ENCODE data around the gene AHDC1.
"Not testable (repeated sequence)": the region's sequence is repeated elsewhere in the genome, so short reads cannot be mapped to it uniquely, and the experiment has no call there.

AHDC1 gene, protein sequence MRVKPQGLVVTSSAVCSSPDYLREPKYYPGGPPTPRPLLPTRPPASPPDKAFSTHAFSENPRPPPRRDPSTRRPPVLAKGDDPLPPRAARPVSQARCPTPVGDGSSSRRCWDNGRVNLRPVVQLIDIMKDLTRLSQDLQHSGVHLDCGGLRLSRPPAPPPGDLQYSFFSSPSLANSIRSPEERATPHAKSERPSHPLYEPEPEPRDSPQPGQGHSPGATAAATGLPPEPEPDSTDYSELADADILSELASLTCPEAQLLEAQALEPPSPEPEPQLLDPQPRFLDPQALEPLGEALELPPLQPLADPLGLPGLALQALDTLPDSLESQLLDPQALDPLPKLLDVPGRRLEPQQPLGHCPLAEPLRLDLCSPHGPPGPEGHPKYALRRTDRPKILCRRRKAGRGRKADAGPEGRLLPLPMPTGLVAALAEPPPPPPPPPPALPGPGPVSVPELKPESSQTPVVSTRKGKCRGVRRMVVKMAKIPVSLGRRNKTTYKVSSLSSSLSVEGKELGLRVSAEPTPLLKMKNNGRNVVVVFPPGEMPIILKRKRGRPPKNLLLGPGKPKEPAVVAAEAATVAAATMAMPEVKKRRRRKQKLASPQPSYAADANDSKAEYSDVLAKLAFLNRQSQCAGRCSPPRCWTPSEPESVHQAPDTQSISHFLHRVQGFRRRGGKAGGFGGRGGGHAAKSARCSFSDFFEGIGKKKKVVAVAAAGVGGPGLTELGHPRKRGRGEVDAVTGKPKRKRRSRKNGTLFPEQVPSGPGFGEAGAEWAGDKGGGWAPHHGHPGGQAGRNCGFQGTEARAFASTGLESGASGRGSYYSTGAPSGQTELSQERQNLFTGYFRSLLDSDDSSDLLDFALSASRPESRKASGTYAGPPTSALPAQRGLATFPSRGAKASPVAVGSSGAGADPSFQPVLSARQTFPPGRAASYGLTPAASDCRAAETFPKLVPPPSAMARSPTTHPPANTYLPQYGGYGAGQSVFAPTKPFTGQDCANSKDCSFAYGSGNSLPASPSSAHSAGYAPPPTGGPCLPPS (N-terminal part only)

DNA sequence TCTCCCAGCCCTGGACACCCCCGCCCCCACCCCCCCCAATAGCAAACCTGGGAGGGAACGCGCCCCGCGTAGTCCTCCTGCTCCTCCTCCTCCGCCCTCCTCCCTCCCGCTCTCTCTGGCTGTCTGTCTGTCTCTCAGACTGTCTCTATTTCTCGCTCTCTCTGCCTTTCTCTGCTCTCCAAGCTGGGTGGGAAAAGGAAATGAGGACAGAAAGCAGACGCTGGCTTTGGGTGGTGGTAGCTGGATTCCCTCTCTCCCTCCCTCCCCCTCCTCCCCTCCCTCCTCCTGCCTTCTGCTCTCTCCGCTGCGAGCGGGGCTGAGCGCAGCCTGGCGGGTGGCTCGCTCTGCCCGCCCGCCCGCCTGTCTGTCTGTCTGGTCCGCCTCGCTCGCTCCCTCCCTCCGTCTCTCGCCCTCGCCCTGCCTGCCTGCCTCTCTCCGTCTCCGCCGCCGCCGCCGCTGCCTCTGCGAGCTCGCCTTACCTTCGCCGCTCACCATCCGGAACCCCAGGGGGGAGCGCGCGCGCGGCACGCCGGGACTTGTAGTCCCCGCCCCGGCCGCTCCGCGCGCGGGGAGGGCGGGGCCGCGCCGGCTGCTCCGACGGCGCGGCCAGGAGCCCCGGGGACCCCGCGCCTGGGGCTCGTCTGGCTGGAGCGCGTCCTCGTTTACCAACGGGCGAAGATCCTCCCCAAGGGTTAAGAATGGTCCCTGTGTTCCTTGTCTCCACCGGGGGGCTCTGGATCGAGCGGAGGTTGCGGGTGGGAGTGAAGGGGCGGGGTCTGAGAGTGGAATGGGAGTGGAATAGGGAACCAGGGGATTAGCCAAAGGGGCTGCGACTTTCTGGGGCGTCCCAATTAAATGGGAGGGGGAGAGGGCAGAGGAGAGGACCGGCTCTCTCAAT, at the start of gene AHDC1:
AHDC1 (minus strand) TSS at position 464 of the 898 bp plus-strand sequence. CDS start 52,029 bp downstream, outside the sequence.
- DNase-seq (ENCODE audit: low read depth) = no peak

DNA sequence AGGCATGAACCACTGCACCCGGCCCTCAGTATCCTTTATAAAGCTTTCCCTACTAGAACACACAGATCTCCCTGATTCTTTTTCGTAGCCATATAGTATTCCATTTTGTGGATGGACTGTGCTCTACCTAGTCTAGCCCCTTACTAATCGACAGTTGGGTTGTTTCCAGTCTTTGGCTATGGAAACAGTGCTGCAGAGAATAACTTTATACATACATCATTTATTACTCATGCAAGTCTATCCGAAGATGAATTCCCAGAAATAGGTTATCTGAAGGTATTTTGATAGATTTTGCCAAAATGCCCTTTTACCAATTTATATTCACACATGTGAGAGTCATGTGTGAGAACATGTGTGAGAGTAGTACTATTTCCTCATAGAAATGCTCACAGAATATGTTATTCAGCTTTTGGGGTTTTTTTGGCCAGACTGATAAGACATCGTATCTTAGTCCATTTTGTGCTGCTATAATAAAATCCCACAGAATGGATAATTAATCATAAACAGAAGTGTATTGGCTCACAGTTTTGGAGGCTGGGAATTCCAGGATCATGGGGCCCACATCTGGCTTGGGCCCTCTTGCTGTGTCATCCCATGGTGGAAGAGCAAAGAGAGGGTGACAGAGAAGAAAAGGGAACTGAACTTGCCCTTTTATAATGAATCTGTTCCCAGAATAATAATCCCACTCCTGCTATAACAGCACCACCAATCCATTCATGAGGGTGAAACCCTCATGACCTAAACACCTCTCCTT, 48.3 kb upstream of the AHDC1 start:
- no peak for DNase-seq (ENCODE audit: low read depth)

DNA sequence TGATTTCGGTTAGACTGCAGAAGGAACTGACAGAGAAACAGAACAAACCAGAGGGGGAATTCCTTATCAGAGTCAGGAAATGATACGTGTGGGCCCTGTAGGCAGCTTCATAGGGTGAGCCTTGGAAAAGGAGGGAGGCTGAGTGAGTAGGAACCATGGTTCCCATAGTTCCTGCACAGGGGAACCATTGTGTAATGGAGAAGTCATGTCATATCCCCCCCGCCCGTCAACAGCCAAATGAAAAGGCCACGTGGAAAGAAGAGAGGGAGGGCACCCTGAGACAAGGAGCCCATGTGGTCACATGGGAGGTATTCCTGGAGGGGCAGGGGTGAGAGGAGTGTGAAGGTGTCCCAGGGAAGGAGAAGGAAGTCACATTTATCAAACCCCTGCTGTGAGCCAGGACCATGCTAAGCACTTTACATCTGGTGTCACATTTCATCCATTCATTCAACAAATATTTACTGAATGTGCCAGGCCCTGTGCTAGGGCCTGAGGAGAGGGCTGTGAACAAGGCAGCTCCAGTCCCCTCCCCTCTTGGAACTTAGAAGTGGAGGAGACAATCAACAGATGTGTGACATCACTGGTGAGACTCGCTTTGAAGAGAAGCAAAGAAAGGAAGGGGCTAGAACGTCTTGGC, 46.7 kb upstream of the AHDC1 start:
- no peak for DNase-seq (ENCODE audit: low read depth)

DNA sequence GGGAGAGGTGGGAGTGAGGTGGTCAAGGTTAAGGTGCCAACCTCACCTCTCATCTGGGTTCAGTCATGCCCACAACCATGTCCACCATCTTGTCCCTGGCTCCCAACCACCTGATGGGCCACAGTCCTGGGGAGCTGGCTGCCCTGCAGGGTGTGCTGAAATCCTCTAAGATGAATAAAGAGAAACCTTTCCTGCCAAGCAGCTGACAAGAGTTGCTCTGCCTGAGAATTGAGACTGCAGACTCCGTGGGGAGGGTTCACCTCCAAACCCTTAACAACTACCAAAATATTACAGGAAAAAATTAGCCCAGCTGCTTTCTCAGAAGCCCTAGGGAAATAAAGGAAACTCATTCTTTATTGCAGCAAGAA, 46.2 kb upstream of the AHDC1 start:
- DNase-seq (ENCODE audit: low read depth) = no peak

DNA sequence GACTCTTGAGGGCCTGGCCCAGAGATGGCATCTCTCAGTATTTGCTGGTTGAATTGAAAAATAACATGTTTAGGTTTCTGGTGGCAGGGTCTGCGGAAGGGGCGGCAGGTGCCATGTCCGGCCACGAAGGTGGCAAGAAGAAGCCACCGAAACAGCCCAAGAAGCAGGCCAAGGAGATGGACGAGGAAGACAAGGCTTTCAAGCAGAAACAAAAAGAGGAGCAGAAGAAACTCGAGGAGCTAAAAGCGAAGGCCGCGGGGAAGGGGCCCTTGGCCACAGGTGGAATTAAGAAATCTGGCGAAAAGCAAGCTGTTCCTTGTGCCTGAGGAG, 45.3 kb upstream of the AHDC1 start:
- no peak for DNase-seq (ENCODE audit: low read depth)

DNA sequence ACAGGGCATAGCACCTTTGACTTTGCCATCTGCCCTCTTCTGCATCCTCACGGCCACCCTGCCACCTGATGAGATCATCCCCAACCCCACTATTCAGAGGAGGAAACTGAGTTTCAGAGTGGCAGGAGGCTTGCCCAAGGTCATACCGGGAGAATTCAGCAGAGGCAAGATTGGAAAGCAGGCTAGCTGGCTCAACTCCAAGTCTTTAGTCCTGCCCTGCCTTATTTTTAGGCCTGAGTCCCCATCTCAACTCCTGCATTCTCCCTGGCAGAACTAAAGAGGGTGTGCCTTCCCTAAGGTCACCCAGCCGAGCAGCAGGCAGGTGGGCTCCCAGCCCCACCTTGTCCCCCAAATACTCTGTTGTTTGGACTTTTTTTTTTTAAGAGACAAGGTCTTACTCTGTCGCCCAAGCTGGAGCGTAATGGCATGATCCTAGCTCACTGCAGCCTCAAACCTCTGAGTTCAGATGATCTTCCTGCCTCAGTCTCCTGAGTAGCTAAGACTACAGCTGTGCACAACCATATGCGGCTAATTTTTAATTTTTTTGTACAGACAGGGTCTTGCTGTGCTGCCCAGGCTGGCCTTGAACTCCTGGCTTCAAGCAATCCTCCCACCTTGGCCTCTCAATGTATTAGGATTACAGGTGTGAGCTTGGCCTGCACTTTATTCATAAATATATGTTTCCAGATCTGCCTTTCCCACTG, 44.8 kb upstream of the AHDC1 start:
- no peak for DNase-seq (ENCODE audit: low read depth)

DNA sequence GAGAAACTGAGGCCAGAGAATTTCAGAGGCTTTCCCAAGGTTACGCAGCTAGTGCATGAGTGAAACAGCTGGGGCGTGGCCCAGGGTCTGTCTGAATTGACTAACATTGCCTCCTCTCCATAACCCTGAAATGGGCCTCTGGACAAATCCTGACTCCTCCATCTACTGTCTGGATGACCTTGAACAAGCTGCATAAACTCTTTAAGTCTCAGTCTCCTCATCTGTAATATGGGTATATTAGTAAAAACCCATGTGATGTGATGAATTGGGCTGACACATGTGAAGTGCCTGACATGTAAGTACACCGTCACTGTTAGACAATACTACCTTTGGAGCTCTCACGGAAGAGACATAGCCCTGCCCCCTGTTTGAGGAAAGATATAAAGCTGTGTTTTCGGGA, 43.4 kb upstream of the AHDC1 start:
- no peak for DNase-seq (ENCODE audit: low read depth)

DNA sequence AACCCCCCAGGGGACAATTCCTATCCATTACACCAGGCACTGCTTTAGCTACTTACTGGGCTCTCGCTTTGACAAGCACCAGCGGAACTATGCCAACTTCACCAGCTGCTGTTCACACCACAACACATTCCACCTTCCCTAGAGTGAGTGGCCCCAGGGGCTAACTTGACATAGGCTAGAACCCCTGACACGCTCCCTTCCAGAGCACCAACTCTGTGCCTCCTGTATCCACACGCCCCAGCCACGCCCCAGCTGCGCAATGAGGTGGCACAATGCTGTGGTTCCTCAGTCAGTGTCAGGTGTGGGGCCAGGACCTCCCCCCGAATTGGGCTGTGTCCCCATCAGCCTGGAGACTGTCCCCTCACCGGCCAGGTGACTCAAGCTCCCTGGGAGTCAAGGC, 42.7 kb upstream of the AHDC1 start:
- DNase-seq (ENCODE audit: low read depth) = no peak

DNA sequence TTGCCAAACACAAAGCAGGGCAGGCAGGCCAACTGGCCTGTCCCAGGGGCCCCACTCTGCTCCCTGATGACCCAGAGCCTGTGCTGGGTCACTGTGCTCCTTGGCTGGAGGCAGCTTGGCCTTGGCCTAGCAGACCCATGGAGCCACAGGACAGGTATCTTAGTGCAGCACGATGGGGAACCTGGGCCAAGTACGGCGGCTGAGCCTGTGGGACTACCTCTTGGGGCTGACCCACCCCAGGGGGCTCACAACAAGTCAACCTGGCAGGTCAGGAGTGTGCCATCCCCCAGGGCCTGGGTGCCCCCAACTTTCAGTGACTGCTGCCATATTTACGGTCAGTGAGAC, 41.1 kb upstream of the AHDC1 start:
- no peak for DNase-seq (ENCODE audit: low read depth)

DNA sequence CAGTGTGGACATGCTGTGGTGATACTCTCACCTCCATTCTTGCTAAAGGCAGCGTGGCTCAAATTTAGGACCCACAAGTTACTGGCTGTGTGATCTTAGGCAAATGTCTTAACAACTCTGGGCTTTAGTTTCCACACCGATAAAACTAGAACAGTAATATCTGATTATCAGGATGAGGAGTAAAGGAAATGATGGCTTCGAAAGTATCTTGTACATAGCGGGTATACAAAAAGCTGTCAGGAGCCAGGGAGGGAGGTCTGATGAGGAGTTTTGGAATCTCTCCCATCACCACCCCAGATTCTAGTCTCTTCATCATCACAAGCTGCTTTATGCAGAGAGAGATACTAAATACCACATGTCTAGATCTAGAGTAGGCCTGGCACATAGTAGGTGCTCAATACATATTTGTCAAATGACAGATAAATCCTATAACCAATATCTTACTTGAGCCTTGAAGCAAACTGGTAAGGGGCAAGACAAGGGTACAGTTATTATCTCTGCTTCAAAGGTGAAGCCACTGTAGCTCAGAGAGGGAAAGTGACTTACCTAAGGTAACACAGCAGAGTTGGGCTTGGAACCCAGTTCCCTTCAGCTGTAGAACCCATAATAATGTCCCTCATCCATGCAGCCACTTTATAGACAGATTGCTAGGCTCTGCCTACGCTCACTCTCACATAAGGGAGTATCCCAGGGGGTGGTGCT, 40.6 kb upstream of the AHDC1 start:
- DNase-seq (ENCODE audit: low read depth) = no peak

DNA sequence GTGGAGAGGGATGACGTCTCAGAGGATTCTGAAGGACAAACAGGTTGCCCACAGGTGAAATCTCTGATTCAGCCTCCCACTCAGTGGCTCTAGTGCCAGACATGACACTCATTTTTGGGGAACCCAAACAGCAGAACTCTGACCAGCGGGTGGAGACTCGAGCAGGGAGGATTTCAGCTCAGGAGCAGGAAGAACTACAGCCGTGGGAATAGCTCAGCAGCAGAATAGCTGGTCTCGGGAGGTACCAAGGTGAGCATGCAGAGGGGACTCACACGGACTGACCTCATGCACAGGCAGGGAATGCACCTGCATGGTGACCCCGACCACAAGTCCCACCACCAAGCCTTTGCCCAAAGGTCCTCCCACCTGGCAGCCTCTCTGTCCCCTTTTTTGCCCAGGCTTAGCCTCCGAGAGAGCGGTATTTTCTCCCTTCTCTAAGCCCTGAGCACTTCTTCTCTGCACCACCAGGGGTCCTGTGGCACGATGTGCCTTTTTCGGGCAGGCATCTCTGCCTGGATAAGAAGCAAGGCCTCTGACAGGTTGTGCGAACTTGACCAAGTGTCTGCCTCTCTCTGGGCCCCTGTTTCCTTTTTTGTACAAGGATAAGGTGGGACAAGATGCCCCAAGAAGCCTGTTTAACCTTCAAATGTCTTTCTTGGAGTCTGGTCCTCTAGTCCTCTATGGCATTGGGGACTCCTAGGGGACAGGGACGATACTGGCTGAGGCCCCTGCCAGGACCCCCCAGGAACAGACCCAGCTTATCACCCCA, 39.8 kb upstream of the AHDC1 start:
- no peak for DNase-seq (ENCODE audit: low read depth)

DNA sequence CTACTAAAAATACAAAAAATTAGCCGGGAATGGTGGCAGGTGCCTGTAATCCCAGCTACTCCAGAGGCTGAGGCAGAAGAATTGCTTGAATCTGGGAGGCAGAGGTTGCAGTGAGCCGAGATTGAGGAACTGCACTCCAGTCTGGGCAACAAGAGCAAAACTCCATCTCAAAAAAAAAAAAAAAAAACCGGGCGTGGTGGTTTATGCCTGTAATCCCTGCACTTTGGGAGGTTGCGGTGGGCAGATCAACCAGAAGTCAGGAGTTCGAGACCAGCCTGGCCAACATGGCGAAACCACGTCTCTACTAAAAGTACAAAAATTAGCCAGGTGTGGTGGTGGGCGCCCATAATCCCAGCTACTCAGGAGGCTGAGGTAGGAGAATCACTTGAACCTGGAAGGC, 36.6 kb upstream of the AHDC1 start:
- not testable (repeated sequence) for DNase-seq (ENCODE audit: low read depth)

DNA sequence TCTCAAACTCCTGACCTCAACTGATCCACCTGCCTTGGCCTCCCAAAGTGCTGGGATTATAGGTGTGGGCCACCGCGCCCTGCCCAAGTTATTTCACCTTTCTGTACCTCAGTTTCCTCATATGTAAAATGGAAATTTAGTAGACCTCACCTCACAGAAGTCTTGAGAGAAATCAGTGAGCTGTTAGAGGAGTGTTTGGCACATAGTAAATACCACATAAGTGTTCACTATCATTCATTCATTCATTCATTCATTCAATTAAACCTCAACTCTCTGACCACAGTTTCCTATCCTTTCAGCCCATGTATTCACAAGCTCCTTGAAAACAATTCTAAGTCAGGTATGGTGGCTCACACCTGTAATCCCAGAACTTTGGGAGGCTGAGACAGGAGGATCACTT, 34.9 kb upstream of the AHDC1 start:
- no peak for DNase-seq (ENCODE audit: low read depth)

DNA sequence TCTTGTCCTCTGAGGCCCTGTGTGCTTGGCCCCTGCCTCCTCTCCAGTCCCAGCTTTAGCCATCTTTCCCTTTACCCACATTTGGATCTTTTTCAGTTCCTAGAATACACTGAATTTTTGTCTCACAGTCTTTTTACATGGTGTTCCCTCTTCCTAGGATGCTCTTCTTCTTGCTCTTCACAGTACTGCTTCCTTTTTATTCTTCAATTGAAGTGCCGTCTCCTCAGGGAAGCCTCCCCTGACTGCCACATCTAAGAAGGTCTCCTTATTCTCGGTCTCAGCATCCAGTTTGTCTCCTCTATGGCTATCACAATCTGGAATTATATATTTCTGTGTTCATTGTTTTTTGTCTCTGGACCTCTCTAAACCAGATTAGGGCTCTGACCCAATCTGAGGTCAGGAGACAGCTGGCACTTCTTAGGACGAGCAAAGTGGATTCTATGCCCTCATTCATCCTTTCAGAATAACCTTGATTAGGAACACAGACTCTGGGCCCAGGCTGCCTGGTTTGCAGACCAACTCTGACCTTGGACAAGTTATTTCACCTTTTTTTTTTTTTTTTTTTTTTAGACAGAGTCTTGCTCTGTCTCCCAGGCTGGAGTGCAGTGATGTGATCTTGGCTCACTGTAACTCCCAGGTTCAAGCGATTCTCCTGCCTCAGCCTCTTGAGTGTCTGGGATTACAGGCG, 34.2 kb upstream of the AHDC1 start:
- DNase-seq (ENCODE audit: low read depth) = no peak

DNA sequence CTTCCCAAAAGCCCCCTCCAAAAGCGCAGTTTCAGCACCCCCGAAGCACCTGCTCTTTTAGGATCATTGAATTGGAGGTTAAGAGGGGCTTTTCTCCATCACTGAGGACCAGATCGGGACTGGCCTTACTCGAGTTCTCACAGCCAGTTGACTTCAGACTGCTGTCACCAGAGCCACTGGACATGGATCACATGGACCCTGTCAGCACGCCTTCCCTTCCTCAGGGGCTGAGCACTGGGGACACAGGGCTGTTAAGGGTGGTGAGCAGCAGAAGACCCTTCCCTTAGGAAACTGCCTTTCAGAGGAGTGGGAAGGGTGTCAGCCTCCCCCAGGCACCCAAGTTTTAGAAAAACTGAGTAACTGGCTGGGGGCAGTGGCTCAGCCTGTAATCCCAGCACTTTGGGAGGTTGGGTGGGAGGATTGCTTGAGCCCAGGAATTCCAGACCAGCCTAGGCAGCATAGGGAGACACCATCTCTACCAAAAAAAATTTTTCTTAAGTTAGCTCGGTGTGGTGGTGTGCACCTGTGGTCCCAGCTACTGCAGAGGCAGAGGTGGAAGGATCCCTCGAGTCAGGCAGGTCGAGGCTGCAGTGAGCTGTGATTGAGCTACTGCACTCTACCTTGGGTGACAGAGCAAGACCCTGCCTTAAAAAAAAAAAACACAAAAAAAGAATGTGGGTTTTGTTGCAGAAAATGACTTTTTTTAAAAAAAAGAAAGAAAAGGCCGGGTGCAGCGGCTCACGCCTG, 31.6 kb upstream of the AHDC1 start:
- no peak for DNase-seq (ENCODE audit: low read depth)

DNA sequence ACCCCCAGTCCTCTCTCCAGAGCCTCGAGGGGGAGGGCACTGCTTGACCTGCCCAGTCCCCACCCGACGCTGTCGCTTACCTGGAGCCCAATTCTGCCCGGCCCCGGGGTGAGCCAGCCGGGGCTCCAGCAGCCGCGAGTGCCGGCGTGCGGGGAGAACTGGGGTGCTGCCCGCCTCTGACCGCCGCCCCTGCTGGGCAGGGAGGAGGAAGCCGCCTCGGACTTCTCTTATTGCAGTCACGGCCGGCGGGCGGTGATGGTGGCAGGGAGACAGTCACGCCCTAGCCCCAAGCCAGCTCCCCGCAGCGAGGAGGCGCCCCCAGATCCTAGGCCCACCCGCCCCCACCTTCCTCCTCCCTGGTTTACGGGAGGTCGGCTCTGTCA, 31.0 kb upstream of the AHDC1 start, which contains the start of gene FGR:
FGR (minus strand) TSS at position 201 of the 383 bp plus-strand sequence. CDS start 11,269 bp downstream, outside the sequence.
- DNase-seq (ENCODE audit: low read depth) = no peak
